Stimulated activated CD4-positive, alpha-beta T cell treated with anti-CD3 and anti-CD28 coated beads, Interleukin-1b, Interleukin-23, amount 100 ng/mL, for 24 hours (primary cell): Measurements from ENCODE around the gene RUNX2.

ENCODE experiments used
- DNase-seq, 4 experiments: peaks; one replicate each; pipeline ENCODE4 v3.0.0-alpha.2; 2020; ENCODE audit warnings: low read depth in 4 of 4, low spot score in 1 of 4

Gene RUNX2

GRCh38 chr6:45509426-45509825 is 181.3 kb downstream of the RUNX2 start:
- DNase-seq: no peak

- no peak for DNase-seq
Measured at GRCh38 chr6:45512717-45513116, 184.6 kb downstream of the RUNX2 start.

- DNase-seq: no peak
Measured at GRCh38 chr6:45513213-45513618, 185.1 kb downstream of the RUNX2 start.

- no peak for DNase-seq
Measured at GRCh38 chr6:45513843-45514242, 185.7 kb downstream of the RUNX2 start.

GRCh38 chr6:45514454-45515230 is 186.5 kb downstream of the RUNX2 start:
- no peak for DNase-seq

GRCh38 chr6:45518013-45518720 is 190.0 kb downstream of the RUNX2 start:
- DNase-seq: no peak

GRCh38 chr6:45521226-45521625 is 193.1 kb downstream of the RUNX2 start:
- DNase-seq: no peak

- no peak for DNase-seq
Measured at GRCh38 chr6:45522486-45522885, 194.4 kb downstream of the RUNX2 start.

- DNase-seq: no peak
Measured at GRCh38 chr6:45527210-45527609, 199.1 kb downstream of the RUNX2 start.

GRCh38 chr6:45531999-45532595 is 204.0 kb downstream of the RUNX2 start:
- DNase-seq: no peak

GRCh38 chr6:45532721-45533210 is 204.6 kb downstream of the RUNX2 start:
- DNase-seq: no peak

GRCh38 chr6:45533386-45533785 is 205.3 kb downstream of the RUNX2 start:
- no peak for DNase-seq

GRCh38 chr6:45535933-45536332 is 207.8 kb downstream of the RUNX2 start:
- DNase-seq: no peak

- no peak for DNase-seq
Measured at GRCh38 chr6:45537539-45537938, 209.4 kb downstream of the RUNX2 start.

GRCh38 chr6:45538641-45539547 is 210.8 kb downstream of the RUNX2 start:
- DNase-seq: no peak

- DNase-seq: no peak
Measured at GRCh38 chr6:45540375-45540920, 212.3 kb downstream of the RUNX2 start.

GRCh38 chr6:45541934-45542333 is 213.8 kb downstream of the RUNX2 start:
- no peak for DNase-seq

- DNase-seq: no peak
Measured at GRCh38 chr6:45543298-45544235, 215.4 kb downstream of the RUNX2 start.

- DNase-seq: no peak
Measured at GRCh38 chr6:45545416-45545815, 217.3 kb downstream of the RUNX2 start.
